Colon (tissue), 2 donors: Measurements from ENCODE around the gene MAN1C1.

Experiments used
- FAIRE-seq: peaks from 2 replicates; lab custom pipeline; 2012; peaks lifted over from hg19 to GRCh38; lab: Jason Lieb, UNC
- donor health status: control.
- donor health status: control.

MAN1C1 gene

DNA sequence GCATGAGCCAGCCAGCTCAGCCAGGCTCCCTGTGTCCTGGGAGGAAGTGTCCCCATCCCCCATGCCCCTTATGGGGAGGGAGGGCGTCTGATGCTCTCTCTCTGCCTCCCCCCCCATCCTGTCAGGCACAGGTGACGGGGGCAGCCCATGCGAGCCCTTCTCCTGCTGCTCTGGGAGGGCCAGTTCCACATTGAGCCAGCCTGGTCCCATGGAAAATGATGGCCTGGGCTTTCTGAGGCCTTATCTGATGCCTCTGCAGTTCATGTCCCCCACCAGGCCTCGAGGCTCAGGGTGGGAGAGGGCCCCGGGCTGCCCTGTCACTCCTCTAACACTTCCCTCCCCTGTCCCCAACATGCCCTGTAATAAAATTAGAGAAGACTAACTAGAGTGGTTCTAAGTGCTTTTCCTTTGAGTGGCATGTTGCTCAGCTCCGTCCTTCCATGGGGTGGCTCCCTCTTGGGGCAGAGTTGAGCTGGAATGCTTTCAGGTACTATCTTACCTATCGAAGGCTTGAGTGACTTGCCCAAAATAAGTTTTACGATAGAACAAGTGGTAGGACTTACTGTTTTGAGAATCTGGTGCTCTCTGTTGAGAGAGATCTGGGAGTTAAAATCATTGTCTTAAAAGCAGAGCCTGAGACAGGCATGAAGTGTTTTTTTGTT is 201.4 kb downstream of the MAN1C1 start:
- FAIRE-seq, result no peak

DNA sequence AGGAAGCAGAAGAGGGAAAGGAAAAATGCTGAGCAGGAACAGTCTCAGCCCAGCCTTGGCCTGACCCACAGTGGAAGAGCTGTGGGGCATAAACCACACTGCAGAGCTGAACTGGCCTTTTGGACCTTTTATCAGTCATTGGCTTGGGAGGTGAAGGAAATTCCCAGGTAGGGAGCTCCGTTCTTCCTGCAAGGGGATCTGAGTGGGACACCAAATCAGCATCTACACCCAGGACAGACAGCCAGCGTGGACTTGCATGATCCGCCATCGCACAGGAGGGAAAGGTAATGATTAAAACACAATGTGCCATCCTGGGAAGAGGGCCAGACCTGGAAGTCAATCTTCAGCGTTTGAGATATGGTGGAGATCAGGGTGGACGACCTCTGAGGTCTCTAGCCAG is 202.0 kb downstream of the MAN1C1 start:
- FAIRE-seq, result no peak

DNA sequence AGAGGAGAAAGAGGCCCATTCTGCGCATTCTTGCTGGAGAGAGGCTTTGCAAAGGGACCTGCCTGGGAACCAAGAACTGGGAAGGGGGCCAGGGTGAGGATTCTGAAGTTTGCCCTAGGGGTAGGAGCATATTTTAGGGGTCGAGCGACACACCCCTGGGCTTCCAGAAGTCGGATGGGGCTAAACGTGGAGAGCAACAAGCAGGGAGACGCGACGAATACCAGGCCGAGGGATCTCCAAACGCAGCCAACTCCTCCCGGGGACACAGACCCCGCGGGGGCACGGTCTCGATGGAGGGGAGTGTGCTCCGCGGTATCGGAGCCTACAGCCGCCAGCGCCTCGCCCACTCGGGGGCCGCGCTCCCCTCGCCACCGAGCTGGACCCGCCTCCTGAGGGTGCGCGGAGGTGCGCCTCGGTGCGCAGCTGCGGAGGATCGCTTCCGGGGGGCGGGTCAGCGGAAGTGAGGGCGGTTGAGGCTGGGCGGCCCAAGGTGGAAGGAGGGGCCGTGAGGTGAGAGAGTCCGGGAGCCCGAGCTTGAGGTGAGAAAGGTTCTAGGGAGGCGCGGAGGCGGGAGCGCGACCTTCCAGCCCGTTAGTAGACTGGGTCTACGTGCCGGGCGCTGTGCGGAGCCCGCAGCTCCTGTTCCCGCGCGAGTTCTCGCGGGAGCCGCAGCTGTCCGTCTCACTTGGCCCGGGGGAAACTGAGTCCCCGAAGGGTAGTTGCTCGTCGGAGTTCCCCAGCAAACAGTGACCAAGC is 203.1 kb downstream of the MAN1C1 start, which contains the start of gene MTFR1L:
MTFR1L (plus strand) TSS at position 464 of the 756 bp plus-strand sequence. CDS start 3,151 bp downstream, outside the sequence.
- FAIRE-seq, result no peak

DNA sequence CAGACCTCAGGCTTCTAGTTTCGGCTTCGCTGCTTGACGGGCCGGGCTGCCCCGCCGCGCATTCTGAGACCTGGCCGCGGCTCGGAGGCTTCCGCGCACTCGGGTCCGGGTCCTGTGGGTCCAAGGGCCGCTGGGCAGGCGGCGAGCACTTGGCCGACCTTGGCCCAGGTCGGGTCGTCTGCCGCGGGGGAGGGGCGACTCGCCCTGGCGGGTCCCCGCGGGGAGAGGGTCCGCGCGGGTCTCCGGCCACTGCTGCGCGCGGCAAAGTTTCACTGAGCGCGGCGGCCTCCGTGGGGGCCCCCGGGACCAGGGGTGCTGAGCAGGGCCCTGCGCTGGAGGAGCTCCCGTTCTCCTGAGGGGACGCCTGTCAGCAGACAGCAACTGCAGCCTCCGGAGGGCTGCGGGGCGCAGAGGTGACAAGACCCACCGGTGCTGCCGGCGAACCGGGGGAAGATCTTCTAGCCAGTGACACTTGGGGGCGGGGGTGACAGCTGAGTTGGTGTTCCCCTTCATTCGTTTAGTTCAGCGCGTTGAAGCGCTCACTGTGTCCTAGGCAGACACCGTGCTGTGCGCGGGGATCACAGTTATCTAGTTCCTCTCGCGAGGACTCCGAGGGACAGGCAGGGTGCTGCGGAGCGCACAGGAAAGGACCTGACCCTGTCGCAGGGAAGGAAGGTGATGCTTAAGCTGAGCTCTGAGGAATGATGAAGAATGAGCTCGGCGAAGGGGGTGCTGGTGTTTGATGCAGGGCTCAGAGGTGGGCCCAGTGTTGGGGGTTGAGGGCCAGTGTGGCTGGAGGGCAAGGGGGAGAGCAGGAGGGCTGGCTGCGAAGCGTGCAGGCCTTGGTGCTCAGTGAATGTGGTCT is 203.9 kb downstream of the MAN1C1 start:
- no peak for FAIRE-seq

DNA sequence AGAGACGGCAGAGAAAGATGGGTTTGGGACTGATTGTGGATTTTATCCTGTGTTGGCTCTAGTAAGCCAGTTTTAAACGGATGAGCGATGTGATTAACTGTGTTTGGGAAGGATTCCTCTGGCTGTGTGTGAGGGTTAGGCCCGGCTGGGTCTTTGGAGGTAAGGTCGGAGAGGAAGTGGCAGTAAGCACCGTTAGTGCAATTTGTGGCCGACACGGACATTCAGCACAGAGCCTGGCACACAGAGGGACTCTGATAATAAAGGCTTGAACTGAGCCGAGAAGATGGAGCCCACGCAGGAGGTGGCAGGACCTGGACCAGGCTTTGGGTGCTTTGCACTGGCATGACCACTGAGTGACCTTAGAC is 204.5 kb downstream of the MAN1C1 start:
- FAIRE-seq, result no peak

DNA sequence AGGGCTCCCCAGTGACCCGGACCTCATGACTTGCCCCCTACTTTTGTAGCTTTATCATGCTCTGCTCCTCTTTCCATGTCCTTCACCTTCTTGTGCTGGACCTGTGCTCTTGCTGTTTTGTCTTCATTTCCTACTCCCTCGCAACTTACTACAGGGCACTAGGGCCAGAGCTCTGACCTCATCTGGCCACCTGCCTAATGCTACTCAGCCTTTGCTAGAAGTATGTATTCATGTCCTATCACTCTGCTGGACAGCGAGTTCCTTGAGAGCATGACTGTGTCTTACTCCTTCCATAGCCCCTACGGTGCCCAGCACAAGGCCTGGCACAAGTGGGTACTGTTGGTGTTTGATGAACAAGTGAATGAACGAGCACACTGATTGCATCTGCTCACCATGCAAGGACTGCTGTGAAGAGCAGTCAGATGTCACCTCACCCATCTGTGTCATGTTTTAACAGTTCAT is 205.1 kb downstream of the MAN1C1 start:
- FAIRE-seq, result no peak

DNA sequence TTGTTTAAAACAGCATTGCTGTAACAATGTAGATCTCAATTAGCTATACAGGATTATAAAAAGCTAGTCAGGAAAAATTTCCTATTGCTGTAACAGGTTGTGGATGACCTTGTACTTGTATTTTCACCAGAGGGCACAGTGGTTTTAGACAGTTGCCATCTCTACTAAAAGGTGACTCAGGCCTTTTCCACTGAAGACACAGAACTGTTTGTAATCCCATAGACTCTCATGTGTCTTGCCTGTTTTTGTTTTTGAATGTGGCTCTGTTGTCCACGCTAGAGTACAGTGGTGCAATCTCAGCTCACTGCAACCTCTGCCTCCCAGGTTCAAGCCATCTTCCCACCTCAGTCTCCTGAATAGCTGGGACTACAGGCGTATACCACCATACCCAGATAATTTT is 209.0 kb downstream of the MAN1C1 start:
- no peak for FAIRE-seq

DNA sequence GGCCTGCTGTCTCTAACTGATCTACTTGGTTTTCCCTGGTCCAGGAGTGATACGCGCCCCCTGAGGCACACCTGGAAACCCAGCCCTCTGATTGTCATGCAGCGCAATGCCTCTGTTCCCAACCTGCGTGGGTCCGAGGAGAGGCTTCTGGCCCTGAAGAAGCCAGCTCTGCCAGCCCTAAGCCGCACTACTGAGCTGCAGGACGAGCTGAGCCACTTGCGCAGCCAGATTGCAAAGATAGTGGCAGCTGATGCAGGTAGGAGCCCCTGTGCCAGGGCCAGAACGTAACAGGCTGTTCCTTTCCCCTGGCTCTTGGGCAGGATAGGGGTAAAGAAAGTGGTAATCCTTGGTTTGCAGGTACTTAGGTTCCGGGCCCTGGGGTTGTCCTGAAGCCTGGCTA is 210.0 kb downstream of the MAN1C1 start:
- no peak for FAIRE-seq

DNA sequence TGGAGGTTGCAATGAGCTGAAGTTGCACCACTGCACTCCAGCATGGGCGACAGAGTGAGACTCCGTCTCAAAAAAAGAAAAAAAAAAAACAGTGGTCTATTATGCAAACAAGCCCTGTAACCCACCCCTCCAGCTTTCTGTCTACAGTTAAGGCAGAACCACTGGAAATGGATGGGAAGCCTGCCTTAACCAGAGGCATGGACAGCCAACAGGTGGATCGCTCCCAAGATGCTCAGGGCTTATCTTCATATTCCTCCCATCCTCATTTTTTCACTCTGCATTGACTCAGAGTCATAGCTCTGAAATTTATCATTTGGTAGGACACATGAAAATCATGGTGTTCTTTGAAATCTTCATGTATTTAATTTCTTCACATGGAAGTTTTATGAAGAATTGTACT is 211.9 kb downstream of the MAN1C1 start:
- FAIRE-seq, result no peak

DNA sequence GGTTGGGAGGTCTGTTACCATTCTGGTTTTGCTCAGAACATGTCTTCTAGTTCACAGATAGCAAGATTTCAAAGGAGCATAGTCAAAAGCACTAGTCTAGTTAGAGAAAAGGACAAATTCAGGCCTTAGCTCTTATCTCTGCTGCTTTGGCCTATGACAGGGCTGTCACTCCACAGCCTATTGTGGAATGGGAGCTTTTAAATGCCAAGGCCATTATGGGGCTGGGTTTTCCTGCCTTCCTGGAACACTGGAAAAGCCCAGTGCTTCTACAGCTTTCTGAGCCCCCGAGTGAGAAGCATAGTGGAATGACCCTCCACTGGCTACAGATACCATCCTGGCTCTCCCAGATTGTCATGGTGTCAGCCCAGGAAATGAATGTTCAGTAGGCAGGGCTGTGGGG is 212.5 kb downstream of the MAN1C1 start:
- no peak for FAIRE-seq

DNA sequence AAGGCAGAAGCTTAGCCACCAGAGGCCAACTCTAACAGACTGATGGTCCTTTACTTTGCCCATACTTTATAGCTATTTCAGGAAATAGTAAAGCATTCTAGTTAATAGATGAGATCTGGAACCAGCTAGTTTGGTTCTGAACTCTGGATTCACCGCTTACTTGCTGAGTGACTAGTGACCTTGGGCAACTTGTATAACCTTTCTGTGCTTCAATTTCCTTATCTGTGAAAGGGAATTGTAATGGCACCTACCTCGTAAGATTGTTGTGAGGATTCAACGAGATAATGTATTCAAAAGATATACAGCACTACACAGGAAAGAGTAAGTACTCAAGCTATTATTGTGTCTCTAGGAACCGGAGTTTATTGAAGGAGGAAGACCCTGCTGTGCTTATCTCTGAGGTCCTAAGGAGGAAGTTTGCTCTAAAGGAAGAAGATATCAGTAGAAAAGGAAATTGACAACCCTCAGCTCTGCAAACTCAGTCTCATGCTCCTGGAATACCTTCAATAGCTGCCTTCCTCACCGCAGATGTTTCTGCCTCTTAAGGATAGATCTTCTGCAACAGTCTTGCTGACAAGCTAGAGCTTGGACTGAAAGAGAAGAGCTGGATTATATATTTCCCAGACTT is 215.1 kb downstream of the MAN1C1 start:
- no peak for FAIRE-seq

DNA sequence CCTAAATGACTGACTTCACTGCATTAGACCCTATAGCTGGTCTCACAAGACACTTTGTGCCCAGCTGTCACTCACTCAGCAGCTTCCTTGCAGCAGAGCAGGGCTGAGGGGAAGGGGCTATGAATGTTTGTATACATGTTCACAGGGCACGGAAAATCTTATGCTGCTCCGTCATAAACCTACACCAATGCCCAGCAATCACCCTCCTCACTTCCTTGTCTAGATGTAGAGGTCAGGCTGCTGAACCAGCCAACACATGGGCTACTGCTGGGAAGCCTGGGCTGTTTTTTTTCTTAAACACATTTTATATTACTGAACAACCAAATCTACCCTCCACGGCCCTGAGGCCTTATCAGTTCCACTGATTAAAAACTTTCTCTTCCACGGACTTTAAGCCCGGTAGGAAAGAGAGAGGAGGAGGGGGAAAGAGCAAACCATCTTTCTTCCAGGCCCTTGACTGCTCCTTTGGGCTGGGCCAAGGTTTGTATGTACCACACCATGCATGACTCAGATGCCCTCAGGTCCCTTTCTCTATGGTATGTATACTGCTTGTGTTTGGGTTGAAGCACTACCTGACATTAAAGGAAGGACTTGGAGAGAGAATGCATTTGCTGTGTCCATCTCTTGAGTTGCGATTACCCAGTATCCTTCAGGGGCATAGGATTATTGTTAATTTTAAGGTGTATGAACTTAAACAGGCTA is 215.9 kb downstream of the MAN1C1 start:
- no peak for FAIRE-seq

DNA sequence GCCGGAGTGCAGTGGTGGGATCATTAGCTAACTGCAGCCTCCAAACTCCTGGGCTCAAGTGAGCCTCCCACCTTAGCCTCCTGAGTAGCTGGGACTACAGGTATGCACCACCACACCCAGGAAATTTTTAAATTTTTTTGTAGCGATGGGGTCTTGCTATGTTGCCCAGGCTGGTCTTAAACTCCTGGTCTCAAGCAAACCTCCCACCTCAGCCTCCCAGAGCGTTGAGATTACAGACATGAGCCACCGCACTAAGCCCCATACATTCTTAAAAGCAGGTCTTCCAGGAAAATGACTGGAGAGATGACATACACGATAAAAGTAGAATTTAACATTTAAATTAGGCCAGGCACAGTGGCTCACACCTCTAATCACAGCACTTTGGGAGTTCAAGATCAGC is 216.6 kb downstream of the MAN1C1 start:
- FAIRE-seq, result no peak
